Mucosa of stomach (tissue), 1 donor: ENCODE results near the gene ENSA.
"Not testable (repeated sequence)": the region's sequence is repeated elsewhere in the genome, so short reads cannot be mapped to it uniquely, and the experiment has no call there.

Experiments used
- H3K27me3 ChIP-seq: one replicate; pipeline ENCODE4 v1.7.0; 2013; ENCODE audit warnings: mild to moderate bottlenecking, low read length; ENCODE audit not compliant: control insufficient read depth, insufficient read depth
- H3K36me3 ChIP-seq: one replicate; pipeline ENCODE4 v1.7.0; 2013; ENCODE audit warnings: low read length; ENCODE audit not compliant: control insufficient read depth, insufficient read depth
- H3K4me1 ChIP-seq: one replicate; pipeline ENCODE4 v1.7.0; 2013; ENCODE audit warnings: mild to moderate bottlenecking, low read length; ENCODE audit not compliant: control insufficient read depth, insufficient read depth
- H3K4me3 ChIP-seq: one replicate; pipeline ENCODE4 v1.7.0; 2013; ENCODE audit warnings: low read length
- H3K9ac ChIP-seq: one replicate; pipeline ENCODE4 v1.7.0; 2013; ENCODE audit warnings: mild to moderate bottlenecking, low read length, moderate library complexity
- H3K9me3 ChIP-seq: one replicate; pipeline ENCODE4 v1.7.0; 2013; ENCODE audit warnings: mild to moderate bottlenecking, low read length, moderate library complexity; ENCODE audit not compliant: control insufficient read depth
- donor health status: Pancreatic carcinoma.

The ENSA gene, protein sequence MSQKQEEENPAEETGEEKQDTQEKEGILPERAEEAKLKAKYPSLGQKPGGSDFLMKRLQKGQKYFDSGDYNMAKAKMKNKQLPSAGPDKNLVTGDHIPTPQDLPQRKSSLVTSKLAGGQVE

GRCh38 chr1:150629115-150629928 is at the start of gene ENSA:
Gene ENSA, minus strand, starts transcription at chr1:150629612. Its CDS starts 142 bp downstream, at chr1:150629470.
- Histone ChIP-seq H3K36me3 (no peaks in the 10 kb centered on the region), H3K27me3 (no peaks in the 10 kb centered on the region), H3K9me3 (no peaks in the 10 kb centered on the region), H3K4me1 (peaks cover 11% of the 10 kb centered on the region), H3K4me3 (peak within 1 kb of the TSS; percentile 70), H3K9ac (peak within 1 kb of the TSS; percentile 79)

DNA sequence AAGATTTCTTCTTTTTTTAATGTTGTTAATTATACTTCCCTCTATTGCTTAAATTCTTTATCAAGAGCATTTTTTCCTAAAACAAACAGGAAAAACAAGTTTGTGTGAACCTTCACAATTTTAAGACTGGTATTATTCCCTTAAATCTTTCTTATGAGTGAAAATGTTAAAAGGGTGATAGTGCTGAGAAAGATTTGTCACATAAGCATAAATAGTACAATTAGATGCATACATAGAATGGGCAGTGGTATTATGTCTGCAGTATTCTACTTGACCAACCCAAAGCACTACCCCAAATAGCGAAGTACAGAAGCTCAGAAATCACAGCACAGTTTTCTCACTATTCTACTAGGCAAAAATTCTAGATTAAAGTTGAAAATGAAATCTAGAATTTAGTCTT is 49.6 kb upstream of the ENSA start:
- no peaks in the 10 kb centered on the region for H3K9me3 ChIP-seq
- H3K4me1 ChIP-seq: no peaks in the 10 kb centered on the region
- H3K4me3 ChIP-seq: no peak overlapping the region
- no peaks in the 10 kb centered on the region for H3K36me3 ChIP-seq
- H3K27me3 ChIP-seq: no peaks in the 10 kb centered on the region
- no peak overlapping the region for H3K9ac ChIP-seq

DNA sequence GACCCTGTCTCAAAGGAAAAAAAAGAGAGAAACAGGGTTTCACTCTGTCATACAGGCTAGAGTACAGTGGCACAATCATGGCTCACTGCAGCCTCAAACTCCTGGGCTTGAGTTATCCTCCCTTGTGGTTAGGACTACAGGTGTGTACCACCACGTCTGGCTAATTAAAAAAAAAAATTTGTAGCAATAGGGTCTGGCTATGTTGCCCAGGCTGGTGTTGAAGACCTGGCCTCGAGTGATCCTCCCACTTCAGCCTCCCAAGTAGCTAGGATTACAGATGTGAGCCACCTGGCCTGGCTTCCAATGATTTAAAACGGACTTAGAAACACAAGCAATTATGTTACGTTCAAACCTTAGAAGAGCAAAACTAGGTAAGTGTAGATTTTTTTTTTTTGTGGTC is 45.5 kb upstream of the ENSA start:
- H3K36me3 ChIP-seq: no peaks in the 10 kb centered on the region
- H3K4me3 ChIP-seq: no peak overlapping the region
- H3K4me1 ChIP-seq: no peaks in the 10 kb centered on the region
- no peaks in the 10 kb centered on the region for H3K27me3 ChIP-seq
- no peaks in the 10 kb centered on the region for H3K9me3 ChIP-seq
- H3K9ac ChIP-seq: no peak overlapping the region

DNA sequence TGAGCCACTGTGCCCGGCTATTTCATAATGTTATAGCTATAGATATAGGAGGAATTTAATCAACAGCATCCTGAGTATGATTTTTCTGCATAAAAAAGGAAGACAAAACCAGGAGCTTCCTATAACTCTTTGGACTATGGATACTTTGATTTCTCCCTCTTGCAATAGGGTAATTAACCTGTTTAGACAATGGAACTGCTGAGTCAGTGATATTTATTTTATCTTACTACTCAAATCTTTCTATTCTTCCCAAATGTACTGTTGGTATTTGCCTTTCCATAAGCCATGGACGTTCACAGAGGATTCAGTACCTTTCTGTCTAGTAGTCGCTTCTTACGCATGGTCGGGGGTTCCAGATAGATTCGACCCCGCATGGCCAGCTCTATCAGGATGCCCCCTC is 33.9 kb upstream of the ENSA start:
- no peak overlapping the region for H3K9ac ChIP-seq
- H3K4me1 ChIP-seq: peaks cover 9% of the 10 kb centered on the region
- H3K4me3 ChIP-seq: no peak overlapping the region
- H3K36me3 ChIP-seq: no peaks in the 10 kb centered on the region
- no peaks in the 10 kb centered on the region for H3K27me3 ChIP-seq
- H3K9me3 ChIP-seq: no peaks in the 10 kb centered on the region

DNA sequence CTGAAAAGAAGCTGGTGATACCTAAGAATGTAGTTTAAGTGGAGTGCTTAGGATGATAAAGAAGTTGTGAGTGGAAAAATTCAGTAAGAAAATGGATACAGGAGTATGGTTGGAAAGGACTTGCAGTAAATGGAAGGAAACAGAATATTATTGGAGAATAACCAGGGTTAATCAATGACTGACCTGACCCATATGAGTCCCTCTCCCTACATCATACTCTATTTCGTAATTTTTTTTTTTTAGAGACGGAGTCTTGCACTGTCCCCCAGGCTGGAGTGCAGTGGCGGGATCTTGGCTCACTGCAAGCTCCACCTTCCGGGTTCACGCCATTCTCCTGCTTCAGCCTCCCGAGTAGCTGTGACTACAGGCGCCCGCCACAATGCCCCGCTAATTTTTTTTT is 33.4 kb upstream of the ENSA start:
- Histone ChIP-seq H3K27me3 (no peaks in the 10 kb centered on the region), H3K9me3 (no peaks in the 10 kb centered on the region), H3K36me3 (no peaks in the 10 kb centered on the region), H3K9ac (no peak overlapping the region), H3K4me3 (no peak overlapping the region), H3K4me1 (peaks cover 5% of the 10 kb centered on the region)

DNA sequence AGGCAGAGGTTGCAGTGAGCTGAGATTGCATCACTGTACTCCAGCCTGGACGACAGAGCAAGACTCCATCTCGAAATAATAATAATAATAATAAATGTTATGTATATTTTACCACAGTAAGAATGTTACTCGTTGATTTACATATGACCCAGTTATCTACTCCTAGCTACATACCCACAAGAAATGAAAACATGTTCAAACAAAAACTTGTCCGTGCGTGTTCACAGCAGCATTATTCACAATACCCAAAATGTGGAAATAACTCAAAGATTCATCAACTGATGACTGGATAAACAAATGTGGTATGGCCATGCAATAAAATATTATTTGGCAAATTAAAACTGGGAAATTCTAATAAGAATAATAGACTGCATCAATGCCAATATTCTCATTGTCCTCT is 31.7 kb upstream of the ENSA start:
- Histone ChIP-seq H3K9ac (no peak overlapping the region), H3K36me3 (no peaks in the 10 kb centered on the region), H3K4me1 (no peaks in the 10 kb centered on the region), H3K9me3 (no peaks in the 10 kb centered on the region), H3K27me3 (no peaks in the 10 kb centered on the region), H3K4me3 (no peak overlapping the region)

- no peak overlapping the region for H3K4me3 ChIP-seq
- no peak overlapping the region for H3K9ac ChIP-seq
- H3K9me3 ChIP-seq: no peaks in the 10 kb centered on the region
- H3K4me1 ChIP-seq: no peaks in the 10 kb centered on the region
- no peaks in the 10 kb centered on the region for H3K27me3 ChIP-seq
- no peaks in the 10 kb centered on the region for H3K36me3 ChIP-seq
These were observed 31.2 kb upstream of the ENSA start for GRCh38 chr1:150660584-150660983.

GRCh38 chr1:150657064-150657463 is 27.7 kb upstream of the ENSA start:
- H3K27me3 ChIP-seq, H3K4me1 ChIP-seq, H3K9ac ChIP-seq, H3K36me3 ChIP-seq, H3K4me3 ChIP-seq, H3K9me3 ChIP-seq: not testable (repeated sequence)

GRCh38 chr1:150654635-150655034 is 25.2 kb upstream of the ENSA start:
- H3K9me3 ChIP-seq, H3K27me3 ChIP-seq, H3K36me3 ChIP-seq, H3K4me3 ChIP-seq, H3K4me1 ChIP-seq: not testable (repeated sequence)
- H3K9ac ChIP-seq: peak overlapping the region; percentile 23

GRCh38 chr1:150650193-150650592 is 20.8 kb upstream of the ENSA start:
- peaks cover 8% of the 10 kb centered on the region for H3K36me3 ChIP-seq
- H3K9me3 ChIP-seq: no peaks in the 10 kb centered on the region
- H3K4me1 ChIP-seq: peaks cover 40% of the 10 kb centered on the region
- peak overlapping the region; percentile 3 for H3K9ac ChIP-seq
- no peak overlapping the region for H3K4me3 ChIP-seq
- H3K27me3 ChIP-seq: no peaks in the 10 kb centered on the region

DNA sequence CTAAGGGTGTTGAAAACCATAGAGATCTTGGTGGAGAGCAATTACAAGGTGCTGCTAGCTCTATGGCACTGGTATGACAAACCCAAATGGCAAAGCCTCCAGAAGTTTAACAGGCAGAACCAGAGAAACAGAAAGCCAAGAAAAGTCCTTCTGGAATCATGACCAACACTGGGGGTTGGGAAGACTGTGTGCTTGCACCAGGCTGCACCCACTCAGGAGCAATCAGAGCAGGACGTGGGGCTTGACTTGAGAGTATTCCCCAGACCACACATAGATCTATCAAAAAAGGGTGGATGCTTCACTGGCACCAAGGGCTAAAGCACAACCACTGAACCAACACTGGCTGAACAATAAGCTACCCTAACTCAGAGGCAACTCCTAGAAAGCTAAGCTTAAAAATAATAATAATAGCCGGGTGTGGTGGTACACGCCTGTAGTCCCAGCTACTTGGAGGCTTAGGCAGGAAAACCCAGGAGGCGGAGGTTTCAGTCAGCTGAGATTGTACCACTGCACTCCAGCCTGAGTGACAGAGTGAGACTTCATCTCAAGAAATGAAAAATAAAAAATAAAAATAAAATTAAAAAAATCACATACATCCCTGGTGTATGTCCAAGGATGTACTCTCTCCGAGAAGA is 20.1 kb upstream of the ENSA start:
- H3K27me3 ChIP-seq: no peaks in the 10 kb centered on the region
- no peak overlapping the region for H3K4me3 ChIP-seq
- no peaks in the 10 kb centered on the region for H3K9me3 ChIP-seq
- H3K36me3 ChIP-seq: peaks cover 8% of the 10 kb centered on the region
- peaks cover 40% of the 10 kb centered on the region for H3K4me1 ChIP-seq
- H3K9ac ChIP-seq: peak overlapping the region; percentile 3

DNA sequence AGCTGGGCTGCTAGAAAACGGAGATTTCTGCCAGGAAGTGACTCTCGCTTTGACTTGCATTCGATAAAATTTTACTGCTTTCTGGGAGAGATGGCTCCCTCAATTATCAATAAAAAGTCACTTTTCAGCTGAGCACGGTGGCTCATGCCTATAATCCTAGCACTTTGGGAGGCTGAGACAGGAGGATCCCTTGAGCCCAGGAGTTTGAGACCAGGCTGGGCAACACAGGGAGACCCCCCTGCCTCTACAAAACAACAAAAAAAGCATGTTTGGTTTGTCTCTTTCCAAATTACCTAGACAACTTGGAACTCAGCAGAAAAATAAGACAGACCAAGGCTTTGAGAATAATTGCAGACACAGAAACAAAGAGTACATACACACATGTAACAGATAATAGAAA is 12.9 kb upstream of the ENSA start:
- H3K4me1 ChIP-seq: peaks cover 8% of the 10 kb centered on the region
- no peaks in the 10 kb centered on the region for H3K36me3 ChIP-seq
- no peaks in the 10 kb centered on the region for H3K27me3 ChIP-seq
- H3K4me3 ChIP-seq: no peak overlapping the region
- no peak overlapping the region for H3K9ac ChIP-seq
- H3K9me3 ChIP-seq: no peaks in the 10 kb centered on the region
